A549 treated with CORT108297 at 1 μM for 4 hours (cell line): Measurements from ENCODE around the gene RSPH1. TPM values are rescaled to one million over a fixed set of nuclear protein-coding genes. Genes with fewer than 3 reads are reported as not detected.

ENCODE experiments used
- total RNA-seq: library from RNA; stranded (reverse); fragments of 200-300 nt; extraction: Qiagen RNA extraction; gene quantifications from 5 replicates; pipeline ENCODE4 v1.2.3, GENCODE V29; 2022

RSPH1 gene
- 0.59 to 0.88 TPM (median 0.69 TPM) in 5 replicates for total RNA-seq

GRCh38 chr21:42496120-42496838 lies at the start of gene RSPH1:
Gene RSPH1 (minus strand): TSS chr21:42496224. CDS start chr21:42496186, 38 bp downstream.

GRCh38 chr21:42513151-42513984 lies 17.3 kb upstream of the RSPH1 start, which contains the start of gene SLC37A1:
Gene SLC37A1 (plus strand): TSS chr21:42513852. CDS start chr21:42518455, 4,603 bp downstream.

Other genes starting within 250 kb of the RSPH1 start
- gene TFF3, start 180.8 kb downstream of the RSPH1 start, total RNA-seq, result not detected in 5 replicates
- not detected in 5 replicates for gene TFF2, start 145.2 kb downstream of the RSPH1 start, total RNA-seq
- gene TFF1, start 129.7 kb downstream of the RSPH1 start, total RNA-seq, result 25.4 to 31.4 TPM (median 29.3 TPM) in 5 replicates
- 0.14 to 0.42 TPM (median 0.19 TPM) in 5 replicates for gene TMPRSS3, start 100.2 kb downstream of the RSPH1 start, total RNA-seq
- 0.10 to 0.16 TPM (median 0.13 TPM) in 5 replicates for gene UBASH3A, start 92.3 kb downstream of the RSPH1 start, total RNA-seq
- gene SLC37A1, start 17.6 kb upstream of the RSPH1 start, total RNA-seq, result 3.7 to 4.0 TPM (median 4.0 TPM) in 5 replicates
- 1.0 to 1.5 TPM (median 1.1 TPM) in 5 replicates for gene PDE9A, start 157.4 kb upstream of the RSPH1 start, total RNA-seq